ENCODE data around the gene MYO1D. TPM values are rescaled to one million over a fixed set of nuclear protein-coding genes. Genes with fewer than 3 reads are reported as not detected.

The MYO1D gene
- total RNA-seq, 2 experiments from 2014 or later, result 0.09 to 0.89 TPM

- Histone ChIP-seq H3K79me2 (ENCODE audit: insufficient read depth, low read depth, low read length) (no peaks in the 10 kb centered on the region), H3K4me3 (ENCODE audit: low read depth, low read length, poor library complexity, severe bottlenecking) (no peak overlapping the region), H3K9me2 (ENCODE audit: insufficient read depth, low read length) (no peaks in the 10 kb centered on the region), H3K27ac (ENCODE audit: low read depth, low read length, poor library complexity, severe bottlenecking) (no peak overlapping the region), H3K36me3 (ENCODE audit: insufficient read depth, low read length) (no peaks in the 10 kb centered on the region), H3K4me1 (ENCODE audit: insufficient read depth, low read length, poor library complexity, severe bottlenecking) (no peaks in the 10 kb centered on the region), H2AFZ (ENCODE audit: low read length) (no peak overlapping the region), H3K9me3 (ENCODE audit: low read length) (0 out of 2 replicates have a peak, but pooled peaks cover 8% of the 10 kb centered on the region), H3K4me2 (ENCODE audit: low read length) (no peak overlapping the region), H4K20me1 (ENCODE audit: insufficient read depth, low read length) (no peaks in the 10 kb centered on the region)
- CTCF ChIA-PET (ENCODE audit: unreplicated experiment), result no interaction called here
- TF ChIP-seq EZH2phosphoT487 (IDR thresholded peaks at IDR 0.05; ENCODE audit: borderline replicate concordance, low read depth, low read length), result no peak
- no peak for TF ChIP-seq CTCF (conservative IDR thresholded peaks at IDR 0.05; ENCODE audit: low read length)
- BruUV-seq (replicated peaks), result no TSS peak
- POLR2A ChIA-PET, result interaction anchor here (0.7 kb wide), 1 partner anchor 1204 kb away, joined by 3 read pairs; no protein-coding TSS in a partner anchor
- DNase-seq (ENCODE audit: low spot score), result no peak
- intact Hi-C loops (cut with micrococcal nuclease; ENCODE audit: unreplicated experiment), result loop anchor here (10.0 kb wide), 1 partner anchor 90 kb away; no protein-coding TSS in a partner anchor
Measured at GRCh38 chr17:32664936-32665583, 211.9 kb downstream of the MYO1D start.

GRCh38 chr17:32660496-32660985, 216.4 kb downstream of the MYO1D start:
- no peak for DNase-seq (ENCODE audit: low spot score)
- CTCF ChIA-PET (ENCODE audit: unreplicated experiment), result no interaction called here
- Histone ChIP-seq H3K79me2 (ENCODE audit: insufficient read depth, low read depth, low read length) (no peaks in the 10 kb centered on the region), H2AFZ (ENCODE audit: low read length) (no peak overlapping the region), H3K4me1 (ENCODE audit: insufficient read depth, low read length, poor library complexity, severe bottlenecking) (no peaks in the 10 kb centered on the region), H3K36me3 (ENCODE audit: insufficient read depth, low read length) (no peaks in the 10 kb centered on the region), H3K4me3 (ENCODE audit: low read depth, low read length, poor library complexity, severe bottlenecking) (no peak overlapping the region), H3K9me2 (ENCODE audit: insufficient read depth, low read length) (no peaks in the 10 kb centered on the region), H3K27ac (ENCODE audit: low read depth, low read length, poor library complexity, severe bottlenecking) (no peak overlapping the region), H3K9me3 (ENCODE audit: low read length) (no peaks in the 10 kb centered on the region), H4K20me1 (ENCODE audit: insufficient read depth, low read length) (no peaks in the 10 kb centered on the region), H3K4me2 (ENCODE audit: low read length) (no peak overlapping the region)
- no TSS peak for BruUV-seq (replicated peaks)
- intact Hi-C loops (cut with micrococcal nuclease; ENCODE audit: unreplicated experiment), result loop anchor here (10.0 kb wide), 1 partner anchor 94 kb away; no protein-coding TSS in a partner anchor
- TF ChIP-seq CTCF (conservative IDR thresholded peaks at IDR 0.05; ENCODE audit: low read length), result no peak
- no peak for TF ChIP-seq EZH2phosphoT487 (IDR thresholded peaks at IDR 0.05; ENCODE audit: borderline replicate concordance, low read depth, low read length)
- POLR2A ChIA-PET, result no interaction called here

- ChIA-PET POLR2A (no interaction called here), CTCF (ENCODE audit: unreplicated experiment) (no interaction called here)
- H3K36me3 ChIP-seq (ENCODE audit: insufficient read depth, low read length), result no peaks in the 10 kb centered on the region
- no peak overlapping the region for H3K4me3 ChIP-seq (ENCODE audit: low read depth, low read length, poor library complexity, severe bottlenecking)
- peak; percentile 63 for DNase-seq (ENCODE audit: low spot score)
- intact Hi-C loops (cut with micrococcal nuclease; ENCODE audit: unreplicated experiment), result loop anchor here (1.0 kb wide), 1 partner anchor 176 kb away; no protein-coding TSS in a partner anchor
- no peak for TF ChIP-seq EZH2phosphoT487 (IDR thresholded peaks at IDR 0.05; ENCODE audit: borderline replicate concordance, low read depth, low read length)
- TF ChIP-seq CTCF (conservative IDR thresholded peaks at IDR 0.05; ENCODE audit: low read length), result peak; percentile 95
- H4K20me1 ChIP-seq (ENCODE audit: insufficient read depth, low read length), result no peaks in the 10 kb centered on the region
- no peaks in the 10 kb centered on the region for H3K79me2 ChIP-seq (ENCODE audit: insufficient read depth, low read depth, low read length)
- H2AFZ ChIP-seq (ENCODE audit: low read length), result no peak overlapping the region
- no peak overlapping the region for H3K27ac ChIP-seq (ENCODE audit: low read depth, low read length, poor library complexity, severe bottlenecking)
- no TSS peak for BruUV-seq (replicated peaks)
- no peaks in the 10 kb centered on the region for H3K4me1 ChIP-seq (ENCODE audit: insufficient read depth, low read length, poor library complexity, severe bottlenecking)
- H3K9me2 ChIP-seq (ENCODE audit: insufficient read depth, low read length), result no peaks in the 10 kb centered on the region
- no peak overlapping the region for H3K4me2 ChIP-seq (ENCODE audit: low read length)
- no peaks in the 10 kb centered on the region for H3K9me3 ChIP-seq (ENCODE audit: low read length)
Measured at GRCh38 chr17:32659419-32659842, 217.5 kb downstream of the MYO1D start.
